Neuronal stem cell (in vitro differentiated cells): Measurements from ENCODE around the gene LCE3A.

ENCODE experiments used
- DNase-seq: peaks from one replicate; pipeline ENCODE4 v3.0.0-alpha.2; 2013; ENCODE audit warnings: low spot score
- H2AFZ ChIP-seq: one replicate; pipeline ENCODE4 v1.6.1; 2013; ENCODE audit warnings: mild to moderate bottlenecking, low read length, inconsistent platforms
- H2AK5ac ChIP-seq: 2 replicates; pipeline ENCODE4 v1.6.1; 2013; ENCODE audit warnings: low read depth, mild to moderate bottlenecking, inconsistent platforms, low read length, moderate library complexity, mixed read lengths
- H2BK120ac ChIP-seq: 2 replicates; pipeline ENCODE4 v1.6.1; 2013; ENCODE audit warnings: low read depth, mild to moderate bottlenecking, inconsistent platforms, low read length, moderate library complexity, mixed read lengths
- H2BK12ac ChIP-seq: one replicate; pipeline ENCODE4 v1.6.1; 2013; ENCODE audit warnings: low read length, inconsistent platforms
- H2BK15ac ChIP-seq: 2 replicates; pipeline ENCODE4 v1.6.1; 2013; ENCODE audit warnings: mild to moderate bottlenecking, low read length, inconsistent platforms, mixed read lengths
- H2BK5ac ChIP-seq: one replicate; pipeline ENCODE4 v1.6.1; 2013; ENCODE audit warnings: inconsistent platforms, mild to moderate bottlenecking, low read length, moderate library complexity
- H3K14ac ChIP-seq: one replicate; pipeline ENCODE4 v1.6.1; 2013; ENCODE audit warnings: low read length, inconsistent platforms
- H3K18ac ChIP-seq: 2 replicates; pipeline ENCODE4 v1.6.1; 2013; ENCODE audit warnings: low read length, inconsistent platforms
- H3K23ac ChIP-seq: 2 replicates; pipeline ENCODE4 v1.6.1; 2013; ENCODE audit warnings: low read depth, mild to moderate bottlenecking, mixed read lengths, low read length, inconsistent platforms; ENCODE audit not compliant: poor library complexity
- H3K27ac ChIP-seq: replicated peaks from 3 replicates; pipeline ENCODE4 v1.5.1; 2013; ENCODE audit warnings: low read length, inconsistent platforms
- H3K27me3 ChIP-seq, 3 experiments: 2 replicates each; pipeline ENCODE4 v1.6.1; 2013; ENCODE audit warnings: low read length in 3 of 3, mild to moderate bottlenecking in 2 of 3, inconsistent platforms in 1 of 3, low read depth in 1 of 3, mixed read lengths in 1 of 3, moderate library complexity in 1 of 3; ENCODE audit not compliant: control insufficient read depth in 3 of 3, insufficient read depth in 3 of 3
- H3K36me3 ChIP-seq, 2 donors: replicated peaks in 1 of 2; 2 replicates each; pipeline ENCODE4 v1.6.1; 2013; ENCODE audit warnings: low read length in 2 of 2; ENCODE audit not compliant: control insufficient read depth in 2 of 2, insufficient read depth in 2 of 2
- H3K4ac ChIP-seq: 2 replicates; pipeline ENCODE4 v1.6.1; 2013; ENCODE audit warnings: inconsistent platforms, mild to moderate bottlenecking, low read length, moderate library complexity
- H3K4me1 ChIP-seq, 2 donors: 1 replicate in 1 of 2; 2 replicates in 1 of 2; pipeline ENCODE4 v1.6.1; 2013; ENCODE audit warnings: low read length in 2 of 2, low read depth in 1 of 2; ENCODE audit not compliant: control insufficient read depth in 2 of 2, insufficient read depth in 1 of 2
- H3K4me2 ChIP-seq: one replicate; pipeline ENCODE4 v1.6.1; 2013; ENCODE audit warnings: mild to moderate bottlenecking, low read length, inconsistent platforms; ENCODE audit not compliant: insufficient read depth, poor library complexity, severe bottlenecking
- H3K4me3 ChIP-seq, 2 donors: 2 replicates each; pipeline ENCODE4 v1.5.1; 2013; ENCODE audit warnings: low read length in 2 of 2, mild to moderate bottlenecking in 2 of 2, inconsistent platforms in 1 of 2, moderate library complexity in 1 of 2
- H3K79me1 ChIP-seq: one replicate; pipeline ENCODE4 v1.6.1; 2013; ENCODE audit warnings: low read depth, mild to moderate bottlenecking, inconsistent platforms, low read length, moderate library complexity
- H3K9ac ChIP-seq: one replicate; pipeline ENCODE4 v1.6.1; 2013; ENCODE audit warnings: mild to moderate bottlenecking, low read depth, low read length, inconsistent platforms; ENCODE audit not compliant: poor library complexity
- H3K9me3 ChIP-seq, 2 donors: replicated peaks in 1 of 2; 2 replicates each; pipeline versions ENCODE3 to v1.6.1; 2013; ENCODE audit warnings: low read length in 2 of 2, mild to moderate bottlenecking in 2 of 2, inconsistent platforms in 1 of 2, low read depth in 1 of 2, mixed read lengths in 1 of 2, moderate library complexity in 1 of 2; ENCODE audit not compliant: control insufficient read depth in 2 of 2, insufficient read depth in 1 of 2
- H4K8ac ChIP-seq: one replicate; pipeline ENCODE4 v1.6.1; 2013; ENCODE audit warnings: low read depth, mild to moderate bottlenecking, inconsistent platforms, low read length, moderate library complexity
- H4K91ac ChIP-seq: one replicate; pipeline ENCODE4 v1.6.1; 2013; ENCODE audit warnings: low read length, low read depth, mild to moderate bottlenecking, inconsistent platforms; ENCODE audit not compliant: poor library complexity
- WGBS, 2 donors: extraction: QIAGEN DNeasy Blood & Tissue Kit; methylation state at CpG; one replicate each; pipeline ENCODE4 v1.1.7; 2013; ENCODE audit warnings: missing lambda C conversion rate in 2 of 2, mixed read lengths in 1 of 2; ENCODE audit not compliant: insufficient read length in 2 of 2, insufficient replicate concordance in 1 of 2; ENCODE audit errors: extremely low coverage in 2 of 2; 5-methylcytosine and 5-hydroxymethylcytosine counted together

The LCE3A gene

GRCh38 chr1:152630596-152630995, 7.7 kb upstream of the LCE3A start:
- WGBS, 2 donors: no CpG with 5 or more reads among the region's 3 CpGs

GRCh38 chr1:152626744-152627143, 3.8 kb upstream of the LCE3A start:
- Histone ChIP-seq H2BK5ac (no peak overlapping the region), H4K91ac (no peak overlapping the region)

More at GRCh38 chr1:152630596-152630995, 7.7 kb upstream of the LCE3A start:
- DNase-seq: no peak
- Histone ChIP-seq H3K4me2 (no peak overlapping the region), H2BK120ac (no peak overlapping the region), H3K23ac (no peak overlapping the region), H2BK15ac (no peak overlapping the region), H3K9me3 (peaks cover 0 to 29% of the 10 kb centered on the region in 2 donors), H2BK5ac (no peak overlapping the region), H3K9ac (no peak overlapping the region), H3K14ac (no peak overlapping the region), H3K4ac (no peak overlapping the region), H2AK5ac (no peak overlapping the region), H3K4me1 (no peaks in the 10 kb centered on the region), H3K36me3 (no peaks in the 10 kb centered on the region), H3K27me3 (no peaks in the 10 kb centered on the region), H4K8ac (no peak overlapping the region), H2BK12ac (no peak overlapping the region), H3K27ac (no peak overlapping the region), H3K79me1 (no peaks in the 10 kb centered on the region), H2AFZ (no peak overlapping the region), H4K91ac (no peak overlapping the region), H3K18ac (no peak overlapping the region), H3K4me3 (no peak overlapping the region)

GRCh38 chr1:152623203-152623844, 421 bp upstream of the LCE3A start:
- Histone ChIP-seq H3K9ac (no peak overlapping the region), H4K8ac (no peak overlapping the region), H3K4me1 (no peaks in the 10 kb centered on the region), H3K4me2 (no peak overlapping the region), H3K4me3 (peak overlapping the region in 1 of 2 donors; percentile 33), H3K36me3 (no peaks in the 10 kb centered on the region), H3K4ac (no peak overlapping the region), H4K91ac (no peak overlapping the region), H3K18ac (no peak overlapping the region), H2BK15ac (no peak overlapping the region), H2BK5ac (no peak overlapping the region), H2BK120ac (no peak overlapping the region), H3K23ac (no peak overlapping the region), H2BK12ac (peak overlapping the region; percentile 52), H3K79me1 (no peaks in the 10 kb centered on the region), H3K27me3 (no peaks in the 10 kb centered on the region), H3K14ac (no peak overlapping the region), H3K27ac (no peak overlapping the region), H2AK5ac (no peak overlapping the region), H2AFZ (no peak overlapping the region), H3K9me3 (peaks cover 0 to 45% of the 10 kb centered on the region in 2 donors)
- no CpG with 5 or more reads among the region's 29 CpGs for WGBS, 2 donors
- no peak for DNase-seq

More at GRCh38 chr1:152626744-152627143, 3.8 kb upstream of the LCE3A start:
- Histone ChIP-seq H3K4ac (no peak overlapping the region), H4K8ac (no peak overlapping the region), H3K79me1 (no peaks in the 10 kb centered on the region), H2AFZ (no peak overlapping the region), H3K18ac (no peak overlapping the region), H2BK120ac (no peak overlapping the region), H3K27ac (no peak overlapping the region), H3K14ac (no peak overlapping the region), H2AK5ac (no peak overlapping the region), H3K9ac (no peak overlapping the region), H3K4me2 (no peak overlapping the region), H3K9me3 (peaks cover 0 to 49% of the 10 kb centered on the region in 2 donors), H3K27me3 (no peaks in the 10 kb centered on the region), H3K36me3 (no peaks in the 10 kb centered on the region), H3K23ac (no peak overlapping the region), H2BK15ac (no peak overlapping the region), H3K4me3 (no peak overlapping the region), H3K4me1 (no peaks in the 10 kb centered on the region), H2BK12ac (no peak overlapping the region)
- DNase-seq: no peak
- no CpG with 5 or more reads among the region's 1 CpG for WGBS, 2 donors

GRCh38 chr1:152621993-152622392, 910 bp downstream of the LCE3A start:
- H3K79me1 ChIP-seq: no peaks in the 10 kb centered on the region
- H4K8ac ChIP-seq: no peak overlapping the region
- H2BK120ac ChIP-seq: no peak overlapping the region
- no peak overlapping the region for H3K23ac ChIP-seq
- H3K27ac ChIP-seq: no peak overlapping the region
- WGBS, 2 donors: no CpG with 5 or more reads among the region's 3 CpGs
- H2BK12ac ChIP-seq: no peak overlapping the region
- H2BK5ac ChIP-seq: no peak overlapping the region
- no peak overlapping the region for H2AK5ac ChIP-seq
- no peak overlapping the region for H3K4ac ChIP-seq
- no peaks in the 10 kb centered on the region for H3K4me1 ChIP-seq
- H2AFZ ChIP-seq: no peak overlapping the region
- no peaks in the 10 kb centered on the region for H3K27me3 ChIP-seq
- no peak overlapping the region for H3K14ac ChIP-seq
- no peak overlapping the region for H3K4me2 ChIP-seq
- no peak overlapping the region for H2BK15ac ChIP-seq
- H4K91ac ChIP-seq: no peak overlapping the region
- no peaks in the 10 kb centered on the region for H3K36me3 ChIP-seq
- DNase-seq: no peak
- H3K4me3 ChIP-seq: no peak overlapping the region
- H3K18ac ChIP-seq: no peak overlapping the region
- H3K9ac ChIP-seq: no peak overlapping the region
- H3K9me3 ChIP-seq: peaks cover 0 to 41% of the 10 kb centered on the region in 2 donors
